Activated CD8-positive, alpha-beta T cell treated with anti-CD3 and anti-CD28 coated beads for 36 hours (primary cell): ENCODE measurements around the gene CLEC2L. TPM values are rescaled to one million over a fixed set of nuclear protein-coding genes. Genes with fewer than 3 reads are reported as not detected.

Source experiments
- ATAC-seq: fragments of 200-7000 bp; cut with Tn5 transposase; one replicate; pipeline ENCODE4 v1.10.0; 2021; ENCODE audit warnings: mild to moderate bottlenecking, moderate library complexity
- CTCF ChIA-PET: fragments of 350-600 bp; sonication (Branson Sonifier 250); formaldehyde crosslinking; loops from one replicate; lab custom pipeline; 2021; ENCODE audit warnings: antibody characterized with exemption; lab: Charles Lee
- POLR2A ChIA-PET: fragments of 350-600 bp; sonication (Branson Sonifier 250); formaldehyde crosslinking; loops from one replicate; lab custom pipeline; 2021; ENCODE audit warnings: antibody characterized with exemption; lab: Charles Lee
- DNase-seq: peaks from one replicate; pipeline ENCODE4 v3.0.0-alpha.2; 2020
- H3K27ac Mint-ChIP-seq: one replicate; pipeline ENCODE4 v1.8.0; 2021; ENCODE audit warnings: mild to moderate bottlenecking, mixed read lengths
- H3K27me3 Mint-ChIP-seq: one replicate; pipeline ENCODE4 v1.8.0; 2021; ENCODE audit warnings: mixed read lengths
- H3K36me3 Mint-ChIP-seq: one replicate; pipeline ENCODE4 v1.8.0; 2021; ENCODE audit warnings: low read depth, mixed read lengths
- H3K4me1 Mint-ChIP-seq: one replicate; pipeline ENCODE4 v1.8.0; 2021; ENCODE audit warnings: low read depth, mixed read lengths
- H3K4me3 Mint-ChIP-seq: one replicate; pipeline ENCODE4 v1.8.0; 2021; ENCODE audit warnings: mild to moderate bottlenecking, moderate library complexity, mixed read lengths
- H3K9me3 Mint-ChIP-seq: one replicate; pipeline ENCODE4 v1.8.0; 2021; ENCODE audit warnings: mixed read lengths
- CTCF ChIP-seq: fragments of 200-600 bp; IDR thresholded peaks from one replicate; pipeline ENCODE4 v1.8.0; 2022; ENCODE audit warnings: antibody characterized with exemption, mild to moderate bottlenecking
- intact Hi-C: fragments of 100-400 bp; cut with micrococcal nuclease; formaldehyde crosslinking; loops from one replicate; pipeline ENCODE4 v1.10.0; 2022
- total RNA-seq, 2 experiments: library from RNA; stranded (reverse); gene quantifications; one replicate each; pipeline ENCODE4 v1.2.3, GENCODE V29; 2021

The CLEC2L gene
- total RNA-seq, 2 experiments from 2014 or later = not detected

GRCh38 chr7:139570119-139570518, 46.6 kb downstream of the CLEC2L start:
- H3K9me3 Mint-ChIP-seq = no peaks in the 10 kb centered on the region
- H3K36me3 Mint-ChIP-seq = peaks cover 6% of the 10 kb centered on the region
- H3K4me3 Mint-ChIP-seq = no peak overlapping the region
- H3K4me1 Mint-ChIP-seq = peaks cover 2% of the 10 kb centered on the region
- DNase-seq = no peak
- no peak for ATAC-seq
- POLR2A ChIA-PET = no interaction called here
- CTCF ChIA-PET = interaction anchor here (1.3 kb wide), 1 partner anchor 50 kb away, joined by 3 read pairs; no protein-coding TSS in a partner anchor
- intact Hi-C loops = no loop called here
- H3K27me3 Mint-ChIP-seq = no peaks in the 10 kb centered on the region
- TF ChIP-seq CTCF = no peak
- no peak overlapping the region for H3K27ac Mint-ChIP-seq

- intact Hi-C loops = no loop called here
These were observed 47.1 kb downstream of the CLEC2L start for GRCh38 chr7:139570626-139571025.

GRCh38 chr7:139571190-139571589, 47.7 kb downstream of the CLEC2L start:
- ATAC-seq (no peak), DNase-seq (no peak)
- Mint-ChIP-seq H3K9me3 (no peaks in the 10 kb centered on the region), H3K27me3 (no peaks in the 10 kb centered on the region), H3K27ac (no peak overlapping the region), H3K4me3 (no peak overlapping the region), H3K4me1 (peaks cover 2% of the 10 kb centered on the region), H3K36me3 (peaks cover 6% of the 10 kb centered on the region)
- intact Hi-C loops = no loop called here
- ChIA-PET CTCF (no interaction called here), POLR2A (no interaction called here)
- no peak for TF ChIP-seq CTCF

More at GRCh38 chr7:139570626-139571025, 47.1 kb downstream of the CLEC2L start:
- DNase-seq (no peak), ATAC-seq (no peak)
- no peaks in the 10 kb centered on the region for H3K9me3 Mint-ChIP-seq
- H3K36me3 Mint-ChIP-seq = peaks cover 6% of the 10 kb centered on the region
- POLR2A ChIA-PET = no interaction called here
- no peak overlapping the region for H3K27ac Mint-ChIP-seq
- no peaks in the 10 kb centered on the region for H3K27me3 Mint-ChIP-seq
- H3K4me3 Mint-ChIP-seq = no peak overlapping the region
- H3K4me1 Mint-ChIP-seq = peaks cover 2% of the 10 kb centered on the region
- no peak for TF ChIP-seq CTCF
- CTCF ChIA-PET = no interaction called here

GRCh38 chr7:139571651-139572050, 48.2 kb downstream of the CLEC2L start:
- Mint-ChIP-seq H3K9me3 (no peaks in the 10 kb centered on the region), H3K4me3 (no peak overlapping the region), H3K27me3 (no peaks in the 10 kb centered on the region), H3K27ac (no peak overlapping the region), H3K36me3 (peaks cover 6% of the 10 kb centered on the region), H3K4me1 (peaks cover 2% of the 10 kb centered on the region)
- ChIA-PET POLR2A (no interaction called here), CTCF (no interaction called here)
- ATAC-seq (no peak), DNase-seq (no peak)
- TF ChIP-seq CTCF = no peak
- intact Hi-C loops = no loop called here

GRCh38 chr7:139572071-139572470, 48.6 kb downstream of the CLEC2L start:
- peaks cover 2% of the 10 kb centered on the region for H3K4me1 Mint-ChIP-seq
- H3K36me3 Mint-ChIP-seq = peaks cover 6% of the 10 kb centered on the region
- no peak for TF ChIP-seq CTCF
- DNase-seq = no peak
- H3K4me3 Mint-ChIP-seq = no peak overlapping the region
- H3K27ac Mint-ChIP-seq = no peak overlapping the region
- H3K27me3 Mint-ChIP-seq = no peaks in the 10 kb centered on the region
- H3K9me3 Mint-ChIP-seq = no peaks in the 10 kb centered on the region
- POLR2A ChIA-PET = no interaction called here
- CTCF ChIA-PET = no interaction called here
- no peak for ATAC-seq
- intact Hi-C loops = no loop called here
